ENCODE data around the gene SLITRK3.

- TF ChIP-seq CTCF (conservative IDR thresholded peaks at IDR 0.05; ENCODE audit: low read depth in 2 of 2): no peak
- no peak for TF ChIP-seq EZH2 (IDR thresholded peaks at IDR 0.05; ENCODE audit: low read depth, unreplicated experiment)
- no peak for TF ChIP-seq EZH2phosphoT487 (IDR thresholded peaks at IDR 0.05; ENCODE audit: unreplicated experiment)
Measured at GRCh38 chr3:165158011-165158410, 38.2 kb downstream of the SLITRK3 start.

Data from GM23338 (cell line).